OCI-LY1 (cell line): Measurements from ENCODE around the gene KLHL20.
"Not testable (repeated sequence)": the region's sequence is repeated elsewhere in the genome, so short reads cannot be mapped to it uniquely, and the experiment has no call there.

Source experiments
- EZH2 ChIP-seq: fragments of 200-600 bp; sonication (generic), shearing (Covaris generic); IDR thresholded peaks from 2 replicates; pipeline ENCODE4 v1.8.0; 2017; ENCODE audit warnings: borderline replicate concordance, mixed run types, mild to moderate bottlenecking, antibody characterized with exemption, low read length, moderate library complexity, mixed read lengths
- TF ChIP-seq, protein P1 (sequence below): fragments of 200-600 bp; sonication (generic), shearing (Covaris generic); IDR thresholded peaks from 2 replicates; pipeline ENCODE4 v1.5.1; 2017; ENCODE audit warnings: mild to moderate bottlenecking, antibody characterized with exemption, low read length, moderate library complexity, mixed read lengths

DNA sequence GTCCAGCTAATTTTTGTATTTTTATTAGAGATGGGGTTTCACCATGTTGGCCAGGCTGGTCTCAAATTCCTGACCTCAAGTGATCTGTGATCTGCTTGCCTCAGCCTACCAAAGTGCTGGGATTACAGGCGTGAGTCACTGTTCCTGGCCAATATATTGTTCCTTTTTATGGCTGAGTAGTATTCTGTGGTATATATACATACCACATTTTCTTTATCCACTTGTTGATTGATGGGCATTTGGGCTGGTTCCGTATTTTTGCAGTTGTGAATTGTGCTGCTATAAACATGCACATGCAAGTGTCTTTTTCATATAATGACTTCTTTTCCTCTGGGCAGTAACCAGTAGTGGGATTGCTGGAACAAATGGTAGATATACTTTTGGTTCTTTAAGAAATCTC, 21.3 kb downstream of the KLHL20 start:
- TF ChIP-seq, protein P1, sequence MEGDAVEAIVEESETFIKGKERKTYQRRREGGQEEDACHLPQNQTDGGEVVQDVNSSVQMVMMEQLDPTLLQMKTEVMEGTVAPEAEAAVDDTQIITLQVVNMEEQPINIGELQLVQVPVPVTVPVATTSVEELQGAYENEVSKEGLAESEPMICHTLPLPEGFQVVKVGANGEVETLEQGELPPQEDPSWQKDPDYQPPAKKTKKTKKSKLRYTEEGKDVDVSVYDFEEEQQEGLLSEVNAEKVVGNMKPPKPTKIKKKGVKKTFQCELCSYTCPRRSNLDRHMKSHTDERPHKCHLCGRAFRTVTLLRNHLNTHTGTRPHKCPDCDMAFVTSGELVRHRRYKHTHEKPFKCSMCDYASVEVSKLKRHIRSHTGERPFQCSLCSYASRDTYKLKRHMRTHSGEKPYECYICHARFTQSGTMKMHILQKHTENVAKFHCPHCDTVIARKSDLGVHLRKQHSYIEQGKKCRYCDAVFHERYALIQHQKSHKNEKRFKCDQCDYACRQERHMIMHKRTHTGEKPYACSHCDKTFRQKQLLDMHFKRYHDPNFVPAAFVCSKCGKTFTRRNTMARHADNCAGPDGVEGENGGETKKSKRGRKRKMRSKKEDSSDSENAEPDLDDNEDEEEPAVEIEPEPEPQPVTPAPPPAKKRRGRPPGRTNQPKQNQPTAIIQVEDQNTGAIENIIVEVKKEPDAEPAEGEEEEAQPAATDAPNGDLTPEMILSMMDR, result not testable (repeated sequence)
- not testable (repeated sequence) for TF ChIP-seq EZH2
